Measurements from ENCODE around the gene MRPS6. TPM values are rescaled to one million over a fixed set of nuclear protein-coding genes. Genes with fewer than 3 reads are reported as not detected.

MRPS6 gene
- total and polyA plus RNA-seq, 2 of the 4 experiments (the other 2 are of a cell fraction), result 7.5 to 35.1 TPM

- intact Hi-C loops (cut with micrococcal nuclease), result no loop called here
- Histone ChIP-seq H3K79me1 (ENCODE audit: low read depth in 1 of 2, low read length in 2 of 2) (peaks cover 37 to 59% of the 10 kb centered on the region in 2 experiments), H3K4me2 (ENCODE audit: low read depth, low read length) (no peak overlapping the region), H3K4me3 (ENCODE audit: insufficient read depth, low read depth, low read length) (no peak overlapping the region), H3K14ac (replicated peaks; ENCODE audit: low read depth, low read length) (no peak overlapping the region), H3K36me3 (ENCODE audit: control insufficient read depth, insufficient read depth, low read length) (peaks cover 7% of the 10 kb centered on the region), H3K9me1 (ENCODE audit: insufficient read depth, low read length) (peaks cover 22% of the 10 kb centered on the region), H4K8ac (ENCODE audit: low read depth in 2 of 2, low read length in 2 of 2) (no peak overlapping the region), H3K4ac (ENCODE audit: low read depth, low read length) (no peak overlapping the region), H3K27ac (ENCODE audit: insufficient read depth, low read length) (no peak overlapping the region), H3K9ac (ENCODE audit: low read depth, low read length) (no peak overlapping the region), H4K20me1 (ENCODE audit: insufficient read depth, low read length) (no peaks in the 10 kb centered on the region; the same call in 1 of the 2 replicates), H3K9me3 (ENCODE audit: control insufficient read depth, insufficient read depth, low read length) (no peaks in the 10 kb centered on the region), H2BK20ac (ENCODE audit: low read depth, low read length) (no peak overlapping the region), H4K91ac (ENCODE audit: insufficient read depth, low read depth, low read length) (no peak overlapping the region), H3K4me1 (ENCODE audit: control insufficient read depth, insufficient read depth, low read length) (peaks cover 19% of the 10 kb centered on the region), H3K23ac (ENCODE audit: low read depth, low read length) (no peak overlapping the region), H3K27me3 (ENCODE audit: control insufficient read depth, insufficient read depth, low read length) (no peaks in the 10 kb centered on the region), H3K56ac (ENCODE audit: extremely low read depth, insufficient read depth, low read length) (no peak overlapping the region), H3K18ac (ENCODE audit: low read depth, low read length) (no peak overlapping the region), H2AFZ (replicated peaks; ENCODE audit: low read length, poor library complexity) (no peak overlapping the region), H2AK5ac (ENCODE audit: low read depth, low read length) (no peak overlapping the region), H2BK15ac (ENCODE audit: low read depth, low read length) (no peak overlapping the region), H2AK9ac (replicated peaks; ENCODE audit: low read depth, low read length, poor library complexity) (no peak overlapping the region), H2BK5ac (ENCODE audit: low read depth, low read length, poor library complexity, severe bottlenecking) (no peak overlapping the region), H4K5ac (ENCODE audit: low read depth, low read length) (no peak overlapping the region), H2BK120ac (ENCODE audit: low read depth, low read length) (no peak overlapping the region)
- no peak for DNase-seq
- BruUV-seq (replicated peaks), result no TSS peak
- 75% methylated on average over 2 of the region's 2 CpGs; no CpG with 5 or more reads in 1 of the 2 experiments for WGBS, 2 experiments (ENCODE audit: extremely low coverage in 2 of 2, insufficient read length in 1 of 2)
- dilution Hi-C loops (cut with HindIII; ENCODE audit: low sequenced_read_pairs, unreplicated experiment), result no loop called here
- in situ Hi-C loops (cut with MboI; ENCODE audit: low sequenced_read_pairs), result no loop called here
- POLR2A ChIA-PET (ENCODE audit: unreplicated experiment), result no interaction called here
- TF ChIP-seq MAZ (IDR thresholded peaks at IDR 0.05; ENCODE audit: borderline replicate concordance, low read depth, low read length) (no peak), ELK1 (IDR thresholded peaks at IDR 0.05; ENCODE audit: borderline replicate concordance, low read depth, low read length) (no peak), CTCF (conservative IDR thresholded peaks at IDR 0.05; ENCODE audit: low read depth, low read length) (0 out of 2 replicates have a peak, but pooled peaks have one; percentile 9), POLR2A (IDR thresholded peaks at IDR 0.05; ENCODE audit: low read depth, low read length) (no peak), BHLHE40 (IDR thresholded peaks at IDR 0.05; ENCODE audit: low read depth, low read length) (no peak), MAFK (IDR thresholded peaks at IDR 0.05; ENCODE audit: low read depth, low read length) (no peak), FOS (IDR thresholded peaks at IDR 0.05; ENCODE audit: low read depth, low read length) (no peak)
- ATAC-seq (ENCODE audit: low read depth), result no peak
- CTCF ChIA-PET, result no interaction called here
Observed at GRCh38 chr21:34133802-34134201, 60.4 kb downstream of the MRPS6 start.
